Endothelial cell of umbilical vein (primary cell): ENCODE data around the gene CNTN5. TPM values are rescaled to one million over a fixed set of nuclear protein-coding genes. Genes with fewer than 3 reads are reported as not detected.

Experiments used
- BruUV-seq: library from RNA; stranded (reverse); fragments of 400-500 nt; replicated peaks from 2 replicates; lab custom pipeline; 2021; lab: Mats Ljungman, UMichigan
- CTCF ChIA-PET: fragments of 300-600, 350-600 bp; sonication (Branson Sonifier 250); formaldehyde crosslinking; loops from one replicate; lab custom pipeline; 2021; ENCODE audit warnings: antibody characterized with exemption, inconsistent platforms; lab: Charles Lee
- POLR2A ChIA-PET: fragments of 300-600, 350-600 bp; sonication (Branson Sonifier 250); formaldehyde crosslinking; loops from one replicate; lab custom pipeline; 2021; ENCODE audit warnings: antibody characterized with exemption, inconsistent platforms; lab: Charles Lee
- DNase-seq: peaks from one replicate; pipeline ENCODE4 v3.0.0-alpha.2; 2011; ENCODE audit warnings: low read depth, low spot score
- FAIRE-seq: peaks from 2 replicates; lab custom pipeline; 2011; peaks lifted over from hg19 to GRCh38; lab: Jason Lieb, UNC
- H2AFZ ChIP-seq: 2 replicates; pipeline ENCODE4 v1.6.0; 2012; ENCODE audit warnings: low read depth, low read length, control low read depth, inconsistent platforms
- H3K27ac ChIP-seq: 2 replicates; pipeline ENCODE4 v1.5.1; 2011; ENCODE audit warnings: low read depth, mild to moderate bottlenecking, control low read depth, low read length, moderate library complexity; ENCODE audit not compliant: insufficient read depth
- H3K27me3 ChIP-seq, 2 experiments: 2 replicates each; pipeline versions ENCODE4 v1.6.0 to v1.6.1; 2011; ENCODE audit warnings: low read length in 2 of 2, mixed read lengths in 1 of 2; ENCODE audit not compliant: control insufficient read depth in 2 of 2, insufficient read depth in 2 of 2
- H3K36me3 ChIP-seq, 2 experiments: 2 replicates in 1 of 2; 3 replicates in 1 of 2; pipeline ENCODE4 v1.5.1; 2011; ENCODE audit warnings: low read length in 2 of 2, mild to moderate bottlenecking in 1 of 2, moderate library complexity in 1 of 2; ENCODE audit not compliant: control insufficient read depth in 2 of 2, insufficient read depth in 2 of 2; ENCODE audit errors: extremely low read depth in 1 of 2
- H3K4me1 ChIP-seq: 3 replicates; pipeline ENCODE4 v1.5.1; 2011; ENCODE audit warnings: mild to moderate bottlenecking, low read length; ENCODE audit not compliant: control insufficient read depth, insufficient read depth; ENCODE audit errors: extremely low read depth
- H3K4me2 ChIP-seq: 2 replicates; pipeline ENCODE4 v1.6.1; 2011; ENCODE audit warnings: low read length, control low read depth, mixed read lengths; ENCODE audit not compliant: insufficient read depth
- H3K4me3 ChIP-seq, 3 experiments: fragments of 200-600 bp in 1 of 3; sonication (generic), shearing (Covaris generic) in 1 of 3; replicated peaks in 1 of 3; 2 replicates each; pipeline ENCODE4 v1.5.1; 2011 to 2016; ENCODE audit warnings: control low read depth in 3 of 3, low read length in 3 of 3, mild to moderate bottlenecking in 2 of 3, inconsistent platforms in 1 of 3, low read depth in 1 of 3, moderate library complexity in 1 of 3; ENCODE audit not compliant: insufficient read depth in 1 of 3
- H3K79me2 ChIP-seq: 2 replicates; pipeline ENCODE4 v1.6.0; 2012; ENCODE audit warnings: low read length, inconsistent platforms; ENCODE audit not compliant: control insufficient read depth, insufficient read depth
- H3K9ac ChIP-seq: replicated peaks from 2 replicates; pipeline ENCODE3; 2011; ENCODE audit warnings: low read length, control low read depth; ENCODE audit not compliant: insufficient read depth; ENCODE audit errors: extremely low read depth
- H3K9me1 ChIP-seq: replicated peaks from 3 replicates; pipeline ENCODE4 v1.6.0; 2011; ENCODE audit warnings: mild to moderate bottlenecking, low read length; ENCODE audit not compliant: control insufficient read depth, insufficient read depth; ENCODE audit errors: extremely low read depth
- H3K9me3 ChIP-seq: replicated peaks from 2 replicates; pipeline ENCODE4 v1.5.1; 2012; ENCODE audit warnings: low read length, inconsistent platforms; ENCODE audit not compliant: control insufficient read depth, insufficient read depth
- H4K20me1 ChIP-seq: replicated peaks from 2 replicates; pipeline ENCODE3; 2011; ENCODE audit warnings: mild to moderate bottlenecking, low read length; ENCODE audit not compliant: control insufficient read depth, insufficient read depth; ENCODE audit errors: extremely low read depth
- CTCF ChIP-seq, 2 donors: IDR thresholded peaks; 1 replicate in 1 of 2; 2 replicates in 1 of 2; pipeline ENCODE4 v1.5.1; 2011; ENCODE audit warnings: low read length in 2 of 2, mild to moderate bottlenecking in 2 of 2, moderate library complexity in 2 of 2, control low read depth in 1 of 2, inconsistent platforms in 1 of 2, low read depth in 1 of 2; ENCODE audit not compliant: insufficient read depth in 1 of 2; ENCODE audit errors: extremely low read depth in 1 of 2
- FOS ChIP-seq: IDR thresholded peaks from 2 replicates; pipeline ENCODE4 v1.6.1; 2011; ENCODE audit warnings: mild to moderate bottlenecking, low read length, moderate library complexity, borderline replicate concordance; ENCODE audit not compliant: insufficient read depth
- MAX ChIP-seq: IDR thresholded peaks from 2 replicates; pipeline ENCODE4 v1.6.1; 2011; ENCODE audit not compliant: insufficient read depth, insufficient read length
- MYC ChIP-seq: IDR thresholded peaks from one replicate; pipeline ENCODE4 v1.6.1; 2011; ENCODE audit warnings: mild to moderate bottlenecking, low read depth, low read length
- POLR2A ChIP-seq: IDR thresholded peaks from 2 replicates; pipeline ENCODE4 v1.6.1; 2012; ENCODE audit warnings: low read depth, mild to moderate bottlenecking, control low read depth, low read length
- dilution Hi-C: fragments of 300-500 bp; cut with MboI; formaldehyde crosslinking; loops from one replicate; pipeline ENCODE4 v1.15.0; 2019; ENCODE audit warnings: low sequenced_read_pairs; ENCODE audit not compliant: extremely low pct_ligation_motif_present
- intact Hi-C: fragments of 100-400 bp; cut with micrococcal nuclease; formaldehyde crosslinking; loops from one replicate; pipeline ENCODE4 v1.10.0; 2022
- polyA plus RNA-seq, 4 experiments: library from polyadenylated mRNA; depleted of rRNA in 3 of 4; stranded (reverse) in 3 of 4; unstranded in 1 of 4; fragments of >200 nt; gene quantifications; 2 replicates each; pipeline versions ENCODE4 v1.2.1 to v1.2.3, GENCODE V29; 2011 to 2012; ENCODE audit warnings: missing spikeins in 1 of 4
- total RNA-seq: library from RNA; stranded (reverse); gene quantifications from 2 replicates; pipeline ENCODE4 v1.2.3, GENCODE V29; 2021

Gene CNTN5
- total and polyA plus RNA-seq, 2 donors (not counting 3 experiments of a cell fraction or from before 2014, with no cell fraction given): not detected

DNA sequence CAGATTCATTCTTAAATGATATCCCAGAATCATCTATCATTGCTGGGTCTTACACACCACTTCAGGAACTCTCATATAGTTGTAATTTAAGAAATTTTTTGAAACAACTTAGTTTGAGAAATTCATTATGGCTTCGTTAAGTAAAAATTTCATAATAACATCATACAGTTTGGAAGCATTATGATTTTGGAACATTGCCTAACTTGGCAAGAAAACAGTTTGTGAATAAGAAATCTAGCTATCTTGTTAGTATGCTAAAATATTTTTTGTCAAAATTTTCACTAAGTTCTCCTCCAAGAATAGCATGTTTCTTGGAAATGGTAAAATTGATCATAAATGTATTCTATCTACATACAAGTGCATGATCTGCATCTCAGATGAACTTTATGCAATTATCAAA lies 217.7 kb downstream of the CNTN5 start:
- Histone ChIP-seq H3K4me2 (no peak overlapping the region), H3K27me3 (no peaks in the 10 kb centered on the region), H4K20me1 (no peaks in the 10 kb centered on the region), H3K9me1 (no peaks in the 10 kb centered on the region), H3K9ac (no peak overlapping the region), H2AFZ (no peak overlapping the region), H3K4me3 (no peak overlapping the region), H3K4me1 (no peaks in the 10 kb centered on the region), H3K9me3 (no peaks in the 10 kb centered on the region), H3K27ac (no peak overlapping the region), H3K36me3 (no peaks in the 10 kb centered on the region), H3K79me2 (no peaks in the 10 kb centered on the region)
- TF ChIP-seq MYC (no peak), FOS (no peak), MAX (no peak), POLR2A (no peak), CTCF (IDR thresholded peaks at IDR 0.05; ENCODE audit: extremely low read depth in 1 of 2, insufficient read depth in 1 of 2, low read depth in 1 of 2, low read length in 2 of 2) (no peak)
- dilution Hi-C loops (no loop called here), intact Hi-C loops (no loop called here)
- POLR2A ChIA-PET: no interaction called here
- CTCF ChIA-PET: no interaction called here
- FAIRE-seq (no peak), DNase-seq (no peak)
- BruUV-seq: no TSS peak
